ENCODE data around the gene ZSCAN23.

DNA sequence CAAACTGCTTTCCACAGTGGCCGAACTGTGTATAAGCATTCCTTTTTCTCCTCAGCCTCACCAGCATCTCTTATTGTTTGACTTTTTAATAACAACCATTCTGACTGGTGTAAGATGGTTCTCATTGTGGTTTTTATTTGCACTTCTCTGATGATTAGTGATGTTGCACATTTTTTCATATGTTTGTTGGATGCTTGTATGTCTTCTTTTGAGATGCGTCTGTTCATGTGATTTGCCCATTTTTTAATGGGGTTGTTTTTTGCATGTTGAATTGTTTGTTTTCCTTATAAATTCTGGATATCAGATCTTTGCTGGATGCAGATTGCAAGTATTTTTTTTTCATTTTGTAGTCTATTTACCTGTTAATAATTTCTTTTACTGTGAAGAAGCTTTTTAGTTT, 32.5 kb downstream of the ZSCAN23 start:
- TF ChIP-seq, protein P1, sequence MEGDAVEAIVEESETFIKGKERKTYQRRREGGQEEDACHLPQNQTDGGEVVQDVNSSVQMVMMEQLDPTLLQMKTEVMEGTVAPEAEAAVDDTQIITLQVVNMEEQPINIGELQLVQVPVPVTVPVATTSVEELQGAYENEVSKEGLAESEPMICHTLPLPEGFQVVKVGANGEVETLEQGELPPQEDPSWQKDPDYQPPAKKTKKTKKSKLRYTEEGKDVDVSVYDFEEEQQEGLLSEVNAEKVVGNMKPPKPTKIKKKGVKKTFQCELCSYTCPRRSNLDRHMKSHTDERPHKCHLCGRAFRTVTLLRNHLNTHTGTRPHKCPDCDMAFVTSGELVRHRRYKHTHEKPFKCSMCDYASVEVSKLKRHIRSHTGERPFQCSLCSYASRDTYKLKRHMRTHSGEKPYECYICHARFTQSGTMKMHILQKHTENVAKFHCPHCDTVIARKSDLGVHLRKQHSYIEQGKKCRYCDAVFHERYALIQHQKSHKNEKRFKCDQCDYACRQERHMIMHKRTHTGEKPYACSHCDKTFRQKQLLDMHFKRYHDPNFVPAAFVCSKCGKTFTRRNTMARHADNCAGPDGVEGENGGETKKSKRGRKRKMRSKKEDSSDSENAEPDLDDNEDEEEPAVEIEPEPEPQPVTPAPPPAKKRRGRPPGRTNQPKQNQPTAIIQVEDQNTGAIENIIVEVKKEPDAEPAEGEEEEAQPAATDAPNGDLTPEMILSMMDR (conservative IDR thresholded peaks at IDR 0.05 in 1 of 2, IDR thresholded peaks at IDR 0.05 in 1 of 2; ENCODE audit: low read depth in 1 of 2, low read length in 2 of 2), result no peak
- no peak for TF ChIP-seq EZH2 (IDR thresholded peaks at IDR 0.05; ENCODE audit: low read length, missing control alignments)
